ENCODE data around the gene TCN2. TPM values are rescaled to one million over a fixed set of nuclear protein-coding genes. Genes with fewer than 3 reads are reported as not detected.
"Not testable (repeated sequence)": the region's sequence is repeated elsewhere in the genome, so short reads cannot be mapped to it uniquely, and the experiment has no call there.

Gene TCN2
- total RNA-seq, 2 donors from 2014 or later = 28.7 to 38.2 TPM

GRCh38 chr22:30582788-30583545 is 24.0 kb upstream of the TCN2 start:
- Histone ChIP-seq H3K4me3 (no peak overlapping the region), H3K4me1 (no peaks in the 10 kb centered on the region), H3K9me3 (no peaks in the 10 kb centered on the region), H3K27me3 (no peaks in the 10 kb centered on the region), H3K27ac (no peak overlapping the region), H3K36me3 (peaks cover 100% of the 10 kb centered on the region)
- no peak for DNase-seq (ENCODE audit: low spot score)
- TF ChIP-seq, protein P1, sequence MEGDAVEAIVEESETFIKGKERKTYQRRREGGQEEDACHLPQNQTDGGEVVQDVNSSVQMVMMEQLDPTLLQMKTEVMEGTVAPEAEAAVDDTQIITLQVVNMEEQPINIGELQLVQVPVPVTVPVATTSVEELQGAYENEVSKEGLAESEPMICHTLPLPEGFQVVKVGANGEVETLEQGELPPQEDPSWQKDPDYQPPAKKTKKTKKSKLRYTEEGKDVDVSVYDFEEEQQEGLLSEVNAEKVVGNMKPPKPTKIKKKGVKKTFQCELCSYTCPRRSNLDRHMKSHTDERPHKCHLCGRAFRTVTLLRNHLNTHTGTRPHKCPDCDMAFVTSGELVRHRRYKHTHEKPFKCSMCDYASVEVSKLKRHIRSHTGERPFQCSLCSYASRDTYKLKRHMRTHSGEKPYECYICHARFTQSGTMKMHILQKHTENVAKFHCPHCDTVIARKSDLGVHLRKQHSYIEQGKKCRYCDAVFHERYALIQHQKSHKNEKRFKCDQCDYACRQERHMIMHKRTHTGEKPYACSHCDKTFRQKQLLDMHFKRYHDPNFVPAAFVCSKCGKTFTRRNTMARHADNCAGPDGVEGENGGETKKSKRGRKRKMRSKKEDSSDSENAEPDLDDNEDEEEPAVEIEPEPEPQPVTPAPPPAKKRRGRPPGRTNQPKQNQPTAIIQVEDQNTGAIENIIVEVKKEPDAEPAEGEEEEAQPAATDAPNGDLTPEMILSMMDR (IDR thresholded peaks at IDR 0.05) = no peak

GRCh38 chr22:30584441-30584840 is 22.5 kb upstream of the TCN2 start:
- TF ChIP-seq, protein P1 (IDR thresholded peaks at IDR 0.05) = no peak
- H3K36me3 ChIP-seq = peaks cover 96% of the 10 kb centered on the region
- no peak overlapping the region for H3K27ac ChIP-seq
- no peaks in the 10 kb centered on the region for H3K9me3 ChIP-seq
- no peak for DNase-seq (ENCODE audit: low spot score)
- H3K4me3 ChIP-seq = no peak overlapping the region
- no peaks in the 10 kb centered on the region for H3K4me1 ChIP-seq
- H3K27me3 ChIP-seq = no peaks in the 10 kb centered on the region

- H3K9me3 ChIP-seq = no peaks in the 10 kb centered on the region
- H3K4me1 ChIP-seq = peaks cover 0 to 16% of the 10 kb centered on the region in 2 donors
- DNase-seq (ENCODE audit: low spot score) = no peak
- H3K4me3 ChIP-seq = no peak overlapping the region
- TF ChIP-seq, protein P1 (IDR thresholded peaks at IDR 0.05) = no peak
- H3K27me3 ChIP-seq = no peaks in the 10 kb centered on the region
- H3K27ac ChIP-seq = no peak overlapping the region
- H3K36me3 ChIP-seq = peaks cover 77% of the 10 kb centered on the region
Measured at GRCh38 chr22:30586414-30586813, 20.6 kb upstream of the TCN2 start.

DNA sequence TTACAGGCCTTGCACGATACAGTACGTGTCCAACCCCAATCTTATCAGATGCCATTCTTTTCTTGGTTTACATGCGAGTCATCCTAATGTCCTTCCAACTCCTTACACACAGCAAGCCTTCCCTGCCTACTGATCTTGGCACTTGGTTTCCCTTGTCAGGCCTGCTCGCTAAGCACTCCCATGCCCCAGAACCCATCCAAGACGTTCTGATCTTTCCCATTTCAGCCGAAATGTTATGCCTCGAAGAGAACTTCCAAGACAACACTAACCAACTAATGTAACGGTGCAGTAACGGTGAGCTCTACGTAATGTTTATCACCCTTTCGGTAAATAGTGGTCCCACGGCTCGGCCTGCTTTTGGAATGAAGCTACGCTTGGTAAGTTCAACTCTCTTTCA is 15.8 kb upstream of the TCN2 start:
- no peaks in the 10 kb centered on the region for H3K9me3 ChIP-seq
- peak overlapping the region in 1 of 2 donors; percentile 82 for H3K27ac ChIP-seq
- H3K27me3 ChIP-seq = no peaks in the 10 kb centered on the region
- no peak for DNase-seq (ENCODE audit: low spot score)
- H3K36me3 ChIP-seq = peaks cover 29% of the 10 kb centered on the region
- TF ChIP-seq, protein P1 (IDR thresholded peaks at IDR 0.05) = no peak
- peak overlapping the region; percentile 76 to 84 for H3K4me3 ChIP-seq
- peaks cover 0 to 21% of the 10 kb centered on the region in 2 donors for H3K4me1 ChIP-seq

DNA sequence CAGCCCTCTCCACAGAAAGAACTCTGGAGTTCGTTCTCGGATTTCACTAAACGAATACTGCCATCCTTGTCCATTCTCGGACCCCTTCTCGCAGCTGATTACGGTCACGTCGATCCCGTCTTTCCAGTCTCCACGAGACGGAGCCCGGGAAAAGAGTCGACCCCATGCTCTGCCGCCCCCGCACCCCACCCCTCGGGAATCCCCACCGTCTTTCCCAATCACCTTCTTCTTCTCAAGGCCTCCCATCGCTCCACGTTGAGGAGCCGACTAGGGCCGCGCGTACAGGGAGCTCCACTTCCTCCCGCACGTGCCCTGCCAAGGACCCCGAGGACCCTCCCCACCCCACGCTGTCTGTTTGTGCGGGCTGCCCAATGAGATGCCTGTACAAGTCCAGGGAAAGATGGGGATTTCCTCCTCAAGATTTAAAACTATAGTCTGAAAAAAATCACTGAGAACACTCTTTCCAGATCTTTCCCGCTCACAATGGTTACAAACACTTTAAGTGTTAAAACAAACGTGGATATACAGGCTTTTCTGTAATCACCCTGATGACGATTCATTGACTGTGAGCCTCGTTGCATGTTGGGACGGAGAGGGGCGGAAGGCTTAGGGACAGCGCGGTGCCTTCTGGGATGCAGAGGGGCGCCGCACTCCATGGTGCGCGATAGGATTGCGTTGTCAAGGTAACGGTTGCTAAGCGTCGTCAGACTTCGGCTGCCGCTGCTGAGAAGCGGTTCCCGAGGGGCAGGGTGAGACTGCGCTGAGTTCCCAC is 15.2 kb upstream of the TCN2 start, which contains the start of gene PES1:
TSS of gene PES1 (minus strand) at position 323 of the 772 bp plus-strand sequence. CDS start at position 246, 77 bp downstream.
- Histone ChIP-seq H3K27ac (peak within 1 kb of the TSS; percentile 82), H3K36me3 (peaks cover 23% of the 10 kb centered on the region), H3K4me3 (peak within 1 kb of the TSS; percentile 76 to 84), H3K9me3 (no peaks in the 10 kb centered on the region), H3K27me3 (no peaks in the 10 kb centered on the region), H3K4me1 (peaks cover 0 to 21% of the 10 kb centered on the region in 2 donors)
- peak; percentile 95 for DNase-seq (ENCODE audit: low spot score)
- TF ChIP-seq, protein P1 (IDR thresholded peaks at IDR 0.05) = no peak

- peaks cover 18% of the 10 kb centered on the region for H3K36me3 ChIP-seq
- not testable (repeated sequence) for H3K27me3 ChIP-seq; H3K9me3 ChIP-seq; DNase-seq (ENCODE audit: low spot score)
- H3K4me3 ChIP-seq = peak overlapping the region; percentile 76 to 84
- peaks cover 0 to 21% of the 10 kb centered on the region in 2 donors for H3K4me1 ChIP-seq
- H3K27ac ChIP-seq = peak overlapping the region; percentile 82
Measured at GRCh38 chr22:30592360-30592713, 14.6 kb upstream of the TCN2 start.
